ENCODE results near the gene SV2B. TPM values are rescaled to one million over a fixed set of nuclear protein-coding genes. Genes with fewer than 3 reads are reported as not detected.

The SV2B gene
- total and polyA plus RNA-seq, 2 donors (not counting 1 experiment from before 2014, with no cell fraction given) = under 0.01 TPM; not detected in 1

DNA sequence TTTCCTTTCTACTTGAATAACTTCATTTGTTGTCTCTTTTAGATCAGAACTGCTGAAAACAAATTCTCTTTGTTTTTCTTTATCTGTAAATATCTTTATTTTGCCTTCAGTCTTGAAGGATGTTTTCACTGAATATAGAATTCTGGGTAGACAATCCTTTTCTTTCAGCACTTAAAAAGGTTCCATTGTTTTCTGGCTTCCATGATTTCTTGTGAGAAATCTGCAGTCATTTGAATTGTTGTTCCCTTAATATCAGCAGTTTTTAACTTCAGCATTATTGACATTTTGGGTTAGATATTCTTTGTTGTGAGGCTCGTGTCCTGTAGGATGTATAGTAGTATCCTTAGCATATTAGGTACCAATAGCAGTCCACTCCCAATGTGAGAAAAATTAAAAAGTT lies 65.8 kb downstream of the SV2B start:
- TF ChIP-seq EZH2 (IDR thresholded peaks at IDR 0.05; ENCODE audit: low read length, missing control alignments) = no peak
- TF ChIP-seq, protein P1, sequence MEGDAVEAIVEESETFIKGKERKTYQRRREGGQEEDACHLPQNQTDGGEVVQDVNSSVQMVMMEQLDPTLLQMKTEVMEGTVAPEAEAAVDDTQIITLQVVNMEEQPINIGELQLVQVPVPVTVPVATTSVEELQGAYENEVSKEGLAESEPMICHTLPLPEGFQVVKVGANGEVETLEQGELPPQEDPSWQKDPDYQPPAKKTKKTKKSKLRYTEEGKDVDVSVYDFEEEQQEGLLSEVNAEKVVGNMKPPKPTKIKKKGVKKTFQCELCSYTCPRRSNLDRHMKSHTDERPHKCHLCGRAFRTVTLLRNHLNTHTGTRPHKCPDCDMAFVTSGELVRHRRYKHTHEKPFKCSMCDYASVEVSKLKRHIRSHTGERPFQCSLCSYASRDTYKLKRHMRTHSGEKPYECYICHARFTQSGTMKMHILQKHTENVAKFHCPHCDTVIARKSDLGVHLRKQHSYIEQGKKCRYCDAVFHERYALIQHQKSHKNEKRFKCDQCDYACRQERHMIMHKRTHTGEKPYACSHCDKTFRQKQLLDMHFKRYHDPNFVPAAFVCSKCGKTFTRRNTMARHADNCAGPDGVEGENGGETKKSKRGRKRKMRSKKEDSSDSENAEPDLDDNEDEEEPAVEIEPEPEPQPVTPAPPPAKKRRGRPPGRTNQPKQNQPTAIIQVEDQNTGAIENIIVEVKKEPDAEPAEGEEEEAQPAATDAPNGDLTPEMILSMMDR (conservative IDR thresholded peaks at IDR 0.05 in 1 of 2, IDR thresholded peaks at IDR 0.05 in 1 of 2; ENCODE audit: low read depth in 1 of 2, low read length in 2 of 2) = no peak
- H3K27ac ChIP-seq (ENCODE audit: insufficient read depth, low read length) = no peak overlapping the region
- H3K4me1 ChIP-seq (ENCODE audit: control insufficient read depth, extremely low read depth, insufficient read depth, low read length) = no peaks in the 10 kb centered on the region
- DNase-seq (ENCODE audit: low read depth in 2 of 2) = no peak
- H3K36me3 ChIP-seq (ENCODE audit: control insufficient read depth, insufficient read depth, low read length) = no peaks in the 10 kb centered on the region
- H2AFZ ChIP-seq (ENCODE audit: low read length) = no peak overlapping the region
- no peaks in the 10 kb centered on the region for H3K27me3 ChIP-seq (ENCODE audit: control insufficient read depth, insufficient read depth, low read length)
- no peak overlapping the region for H3K9ac ChIP-seq (ENCODE audit: insufficient read depth, low read length)
- H3K4me3 ChIP-seq (replicated peaks in 1 of 4; ENCODE audit: control extremely low read depth in 1 of 4, insufficient read depth in 1 of 4, low read depth in 3 of 4, low read length in 4 of 4) = no peak overlapping the region
- no peaks in the 10 kb centered on the region for H3K79me2 ChIP-seq (ENCODE audit: control insufficient read depth, insufficient read depth, low read length)
- H3K4me2 ChIP-seq (ENCODE audit: extremely low read depth, insufficient read depth, low read length) = no peak overlapping the region
- H4K20me1 ChIP-seq (ENCODE audit: control insufficient read depth, extremely low read depth, insufficient read depth, low read length) = no peaks in the 10 kb centered on the region
- H3K9me3 ChIP-seq (ENCODE audit: control insufficient read depth, insufficient read depth, low read depth, low read length) = no peaks in the 10 kb centered on the region

GRCh38 chr15:91168457-91168856 lies 68.4 kb downstream of the SV2B start:
- TF ChIP-seq, protein P1 (conservative IDR thresholded peaks at IDR 0.05 in 1 of 2, IDR thresholded peaks at IDR 0.05 in 1 of 2; ENCODE audit: low read depth in 1 of 2, low read length in 2 of 2) = no peak
- no peak for TF ChIP-seq EZH2 (IDR thresholded peaks at IDR 0.05; ENCODE audit: low read length, missing control alignments)
- no peaks in the 10 kb centered on the region for H3K36me3 ChIP-seq (ENCODE audit: control insufficient read depth, insufficient read depth, low read length)

GRCh38 chr15:91171334-91171733 lies 71.3 kb downstream of the SV2B start:
- Histone ChIP-seq H2AFZ (ENCODE audit: low read length) (no peak overlapping the region), H3K27ac (ENCODE audit: insufficient read depth, low read length) (no peak overlapping the region), H3K4me3 (replicated peaks in 1 of 4; ENCODE audit: control extremely low read depth in 1 of 4, insufficient read depth in 1 of 4, low read depth in 3 of 4, low read length in 4 of 4) (no peak overlapping the region), H3K36me3 (ENCODE audit: control insufficient read depth, insufficient read depth, low read length) (no peaks in the 10 kb centered on the region), H3K27me3 (ENCODE audit: control insufficient read depth, insufficient read depth, low read length) (no peaks in the 10 kb centered on the region), H3K79me2 (ENCODE audit: control insufficient read depth, insufficient read depth, low read length) (no peaks in the 10 kb centered on the region), H3K4me1 (ENCODE audit: control insufficient read depth, extremely low read depth, insufficient read depth, low read length) (no peaks in the 10 kb centered on the region), H3K9ac (ENCODE audit: insufficient read depth, low read length) (no peak overlapping the region), H3K9me3 (ENCODE audit: control insufficient read depth, insufficient read depth, low read depth, low read length) (no peaks in the 10 kb centered on the region), H4K20me1 (ENCODE audit: control insufficient read depth, extremely low read depth, insufficient read depth, low read length) (no peaks in the 10 kb centered on the region), H3K4me2 (ENCODE audit: extremely low read depth, insufficient read depth, low read length) (no peak overlapping the region)
- no peak for DNase-seq (ENCODE audit: low read depth in 2 of 2)
- no peak for TF ChIP-seq EZH2 (IDR thresholded peaks at IDR 0.05; ENCODE audit: low read length, missing control alignments)
- TF ChIP-seq, protein P1 (conservative IDR thresholded peaks at IDR 0.05 in 1 of 2, IDR thresholded peaks at IDR 0.05 in 1 of 2; ENCODE audit: low read depth in 1 of 2, low read length in 2 of 2) = no peak

More at GRCh38 chr15:91168457-91168856, 68.4 kb downstream of the SV2B start:
- Histone ChIP-seq H3K9ac (ENCODE audit: insufficient read depth, low read length) (no peak overlapping the region), H2AFZ (ENCODE audit: low read length) (no peak overlapping the region), H3K4me2 (ENCODE audit: extremely low read depth, insufficient read depth, low read length) (no peak overlapping the region), H3K79me2 (ENCODE audit: control insufficient read depth, insufficient read depth, low read length) (no peaks in the 10 kb centered on the region), H3K9me3 (ENCODE audit: control insufficient read depth, insufficient read depth, low read depth, low read length) (no peaks in the 10 kb centered on the region), H3K27me3 (ENCODE audit: control insufficient read depth, insufficient read depth, low read length) (no peaks in the 10 kb centered on the region), H3K4me3 (replicated peaks in 1 of 4; ENCODE audit: control extremely low read depth in 1 of 4, insufficient read depth in 1 of 4, low read depth in 3 of 4, low read length in 4 of 4) (no peak overlapping the region), H3K27ac (ENCODE audit: insufficient read depth, low read length) (no peak overlapping the region), H3K4me1 (ENCODE audit: control insufficient read depth, extremely low read depth, insufficient read depth, low read length) (no peaks in the 10 kb centered on the region), H4K20me1 (ENCODE audit: control insufficient read depth, extremely low read depth, insufficient read depth, low read length) (no peaks in the 10 kb centered on the region)
- no peak for DNase-seq (ENCODE audit: low read depth in 2 of 2)
